Right lung (tissue), 5 donors: ENCODE data around the gene MRPL10. TPM values are rescaled to one million over a fixed set of nuclear protein-coding genes. Genes with fewer than 3 reads are reported as not detected.

Experiments used
- DNase-seq, 2 donors: peaks; one replicate each; pipeline ENCODE4 v3.0.0-alpha.2; 2013
- polyA plus RNA-seq, 5 donors: library from polyadenylated mRNA; unstranded; fragments of 120-200 nt; gene quantifications; one replicate each; pipeline versions ENCODE4 v1.2.1 to v1.2.3, GENCODE V29; 2013; ENCODE audit warnings: inconsistent platforms in 1 of 5, low replicate concordance in 1 of 5; ENCODE audit not compliant: insufficient read length in 5 of 5, insufficient read depth in 1 of 5

MRPL10 gene
- polyA plus RNA-seq, 5 donors = 45.2 to 51.7 (median 49.0) TPM

GRCh38 chr17:47815106-47815918 is 16.0 kb downstream of the MRPL10 start:
- DNase-seq = no peak

- DNase-seq = no peak
Observed at GRCh38 chr17:47813512-47814031, 17.8 kb downstream of the MRPL10 start.

GRCh38 chr17:47813077-47813476 is 18.3 kb downstream of the MRPL10 start:
- no peak for DNase-seq

- DNase-seq = no peak
Observed at GRCh38 chr17:47812146-47812920, 19.0 kb downstream of the MRPL10 start.

- no peak for DNase-seq
Observed at GRCh38 chr17:47811709-47812108, 19.6 kb downstream of the MRPL10 start.

- no peak for DNase-seq
Observed at GRCh38 chr17:47810901-47811635, 20.3 kb downstream of the MRPL10 start.

- peak; percentile 57 to 59 for DNase-seq
Observed at GRCh38 chr17:47810200-47810821, 21.0 kb downstream of the MRPL10 start.

GRCh38 chr17:47808830-47809480 is 22.4 kb downstream of the MRPL10 start:
- no peak for DNase-seq

- no peak for DNase-seq
Observed at GRCh38 chr17:47808036-47808829, 23.1 kb downstream of the MRPL10 start.

GRCh38 chr17:47807421-47807820 is 23.9 kb downstream of the MRPL10 start:
- DNase-seq = no peak

GRCh38 chr17:47806913-47807255 is 24.5 kb downstream of the MRPL10 start:
- DNase-seq = no peak

GRCh38 chr17:47806026-47806912 is 25.1 kb downstream of the MRPL10 start:
- DNase-seq = no peak

- no peak for DNase-seq
Observed at GRCh38 chr17:47804461-47804860, 26.9 kb downstream of the MRPL10 start.

- DNase-seq = no peak
Observed at GRCh38 chr17:47803751-47804150, 27.6 kb downstream of the MRPL10 start.

GRCh38 chr17:47803201-47803600 is 28.1 kb downstream of the MRPL10 start:
- no peak for DNase-seq

GRCh38 chr17:47802341-47803022 is 28.9 kb downstream of the MRPL10 start:
- DNase-seq = no peak

- DNase-seq = no peak
Observed at GRCh38 chr17:47801906-47802305, 29.4 kb downstream of the MRPL10 start.

GRCh38 chr17:47801176-47801765 is 30.1 kb downstream of the MRPL10 start:
- no peak for DNase-seq
